Karpas-422 (cell line): ENCODE results near the gene REG1A. TPM values are rescaled to one million over a fixed set of nuclear protein-coding genes. Genes with fewer than 3 reads are reported as not detected.

ENCODE experiments used
- DNase-seq: peaks from one replicate; pipeline ENCODE4 v3.0.0-alpha.2; 2015
- H2AFZ ChIP-seq: fragments of 200-600 bp; sonication (generic); 2 replicates; pipeline ENCODE4 v1.6.1; 2014; ENCODE audit warnings: antibody characterized with exemption, low read length, mixed read lengths
- H3K27ac ChIP-seq: fragments of 200-600 bp; sonication (generic); 2 replicates; pipeline ENCODE4 v1.5.1; 2014; ENCODE audit warnings: mild to moderate bottlenecking, low read length, moderate library complexity
- H3K27me3 ChIP-seq: fragments of 200-600 bp; sonication (generic); 2 replicates; pipeline ENCODE4 v1.6.1; 2014; ENCODE audit warnings: low read length, mixed read lengths
- H3K36me3 ChIP-seq: fragments of 200-600 bp; sonication (generic); 2 replicates; pipeline ENCODE4 v1.6.1; 2014; ENCODE audit warnings: low read length, mixed read lengths; ENCODE audit not compliant: insufficient read depth
- H3K4me1 ChIP-seq: fragments of 200-600 bp; sonication (generic); 2 replicates; pipeline ENCODE4 v1.6.1; 2014; ENCODE audit warnings: mild to moderate bottlenecking, low read length, mixed read lengths
- H3K4me2 ChIP-seq: fragments of 200-600 bp; sonication (generic); 2 replicates; pipeline ENCODE4 v1.6.1; 2014; ENCODE audit warnings: low read length, low read depth, mild to moderate bottlenecking; ENCODE audit not compliant: poor library complexity, severe bottlenecking
- H3K4me3 ChIP-seq: fragments of 200-600 bp; sonication (generic); 2 replicates; pipeline ENCODE4 v1.5.1; 2014; ENCODE audit warnings: mild to moderate bottlenecking, antibody characterized with exemption, low read length, mixed read lengths
- H3K79me2 ChIP-seq: fragments of 200-600 bp; sonication (generic); 2 replicates; pipeline ENCODE4 v1.6.1; 2014; ENCODE audit warnings: mild to moderate bottlenecking, low read length, mixed read lengths
- H3K9ac ChIP-seq: fragments of 200-600 bp; sonication (generic); 2 replicates; pipeline ENCODE4 v1.6.0; 2014; ENCODE audit warnings: low read length
- H3K9me2 ChIP-seq: fragments of 200-600 bp; sonication (generic), shearing (Covaris generic); replicated peaks from 2 replicates; pipeline ENCODE4 v1.6.0; 2014; ENCODE audit warnings: mild to moderate bottlenecking, low read length, moderate library complexity; ENCODE audit not compliant: insufficient read depth
- H3K9me3 ChIP-seq: fragments of 300-700, 200-600 bp; sonication (generic); 2 replicates; pipeline ENCODE4 v1.6.1; 2014; ENCODE audit warnings: low read length, mixed read lengths
- H4K20me1 ChIP-seq: fragments of 200-600 bp; sonication (generic); 2 replicates; pipeline ENCODE4 v1.6.1; 2014; ENCODE audit warnings: mild to moderate bottlenecking, antibody characterized with exemption, low read length, low read depth; ENCODE audit not compliant: insufficient read depth
- total RNA-seq: library from RNA; depleted of rRNA; stranded (reverse); fragments of >200 nt; shearing (Covaris generic); gene quantifications from 2 replicates; pipeline ENCODE4 v1.2.3, GENCODE V29; 2014; ENCODE audit warnings: low replicate concordance

The REG1A gene
- total RNA-seq, 1 experiment from 2014 or later = not detected

DNA sequence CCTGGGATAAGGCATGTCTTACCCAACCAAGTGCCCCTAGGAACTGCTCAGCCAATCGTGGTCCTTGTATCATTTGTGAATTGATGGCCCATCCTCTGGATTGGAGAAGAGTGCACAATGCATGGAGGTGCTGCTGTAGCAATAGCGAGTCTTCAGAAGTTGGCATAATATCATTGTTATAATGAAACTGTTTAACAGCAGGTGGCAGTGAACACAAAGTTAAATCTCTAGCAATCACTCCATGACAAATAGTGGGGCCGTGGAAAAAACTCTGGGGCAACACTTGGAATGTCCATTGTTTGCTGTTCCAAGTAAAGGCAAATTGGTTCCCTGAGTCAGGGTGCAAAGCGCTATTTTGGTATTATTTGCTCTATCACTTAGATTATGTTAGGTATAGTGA is 11.4 kb downstream of the REG1A start:
- no peaks in the 10 kb centered on the region for H3K9me2 ChIP-seq
- H3K36me3 ChIP-seq = no peaks in the 10 kb centered on the region
- DNase-seq = peak; percentile 51

DNA sequence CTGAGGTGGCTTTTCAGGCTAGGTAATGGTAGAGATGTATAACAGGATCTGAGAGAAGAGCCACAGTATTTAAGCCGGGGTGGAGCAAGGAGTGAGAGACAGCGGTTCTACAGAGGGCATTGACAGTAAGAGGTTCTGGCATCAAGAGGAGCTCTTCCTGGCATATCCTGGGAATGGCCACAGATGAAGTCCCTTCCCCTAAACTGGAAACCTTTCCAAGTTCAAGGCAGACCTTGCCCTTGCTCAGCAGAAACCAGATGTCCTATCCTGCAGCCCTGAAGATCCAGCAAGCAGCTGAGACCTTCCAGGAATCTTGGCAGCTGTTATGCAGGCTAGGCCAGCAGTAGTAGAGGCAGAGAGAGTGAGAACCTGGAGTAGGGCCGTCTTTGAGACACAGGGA is 18.1 kb downstream of the REG1A start:
- Histone ChIP-seq H3K9me2 (no peaks in the 10 kb centered on the region), H3K9ac (no peak overlapping the region), H3K27ac (no peak overlapping the region), H3K9me3 (no peaks in the 10 kb centered on the region), H2AFZ (no peak overlapping the region), H4K20me1 (no peaks in the 10 kb centered on the region), H3K79me2 (no peaks in the 10 kb centered on the region), H3K4me2 (no peak overlapping the region), H3K27me3 (peaks cover 3% of the 10 kb centered on the region; the same call in 1 of the 2 replicates), H3K4me3 (no peak overlapping the region), H3K36me3 (no peaks in the 10 kb centered on the region), H3K4me1 (no peaks in the 10 kb centered on the region)
- DNase-seq = no peak

More for the DNA sequence above, 11.4 kb downstream of the REG1A start:
- no peak overlapping the region for H3K9ac ChIP-seq
- no peaks in the 10 kb centered on the region for H4K20me1 ChIP-seq
- no peaks in the 10 kb centered on the region for H3K4me1 ChIP-seq
- no peaks in the 10 kb centered on the region for H3K9me3 ChIP-seq
- peaks cover 3% of the 10 kb centered on the region; the same call in 1 of the 2 replicates for H3K27me3 ChIP-seq
- H3K4me3 ChIP-seq = no peak overlapping the region
- H3K79me2 ChIP-seq = no peaks in the 10 kb centered on the region
- H2AFZ ChIP-seq = no peak overlapping the region
- no peak overlapping the region for H3K27ac ChIP-seq
- no peak overlapping the region for H3K4me2 ChIP-seq

- no peak overlapping the region for H2AFZ ChIP-seq
- no peaks in the 10 kb centered on the region for H3K9me3 ChIP-seq
- no peaks in the 10 kb centered on the region for H3K4me1 ChIP-seq
- H3K4me2 ChIP-seq = no peak overlapping the region
- no peak overlapping the region for H3K9ac ChIP-seq
- no peaks in the 10 kb centered on the region for H3K9me2 ChIP-seq
- no peaks in the 10 kb centered on the region for H3K79me2 ChIP-seq
- H3K36me3 ChIP-seq = no peaks in the 10 kb centered on the region
- peaks cover 3% of the 10 kb centered on the region; the same call in 1 of the 2 replicates for H3K27me3 ChIP-seq
- no peak overlapping the region for H3K27ac ChIP-seq
- H4K20me1 ChIP-seq = no peaks in the 10 kb centered on the region
- no peak for DNase-seq
- no peak overlapping the region for H3K4me3 ChIP-seq
Observed at GRCh38 chr2:79139423-79139822, 19.1 kb downstream of the REG1A start.

GRCh38 chr2:79155826-79156476 is 35.7 kb downstream of the REG1A start:
- no peak for DNase-seq
- Histone ChIP-seq H3K79me2 (no peaks in the 10 kb centered on the region), H3K4me3 (no peak overlapping the region), H3K9ac (no peak overlapping the region), H3K4me2 (no peak overlapping the region), H3K4me1 (no peaks in the 10 kb centered on the region), H3K9me3 (no peaks in the 10 kb centered on the region), H4K20me1 (no peaks in the 10 kb centered on the region), H3K27me3 (no peaks in the 10 kb centered on the region), H3K36me3 (no peaks in the 10 kb centered on the region), H3K9me2 (no peaks in the 10 kb centered on the region), H3K27ac (no peak overlapping the region), H2AFZ (no peak overlapping the region)

DNA sequence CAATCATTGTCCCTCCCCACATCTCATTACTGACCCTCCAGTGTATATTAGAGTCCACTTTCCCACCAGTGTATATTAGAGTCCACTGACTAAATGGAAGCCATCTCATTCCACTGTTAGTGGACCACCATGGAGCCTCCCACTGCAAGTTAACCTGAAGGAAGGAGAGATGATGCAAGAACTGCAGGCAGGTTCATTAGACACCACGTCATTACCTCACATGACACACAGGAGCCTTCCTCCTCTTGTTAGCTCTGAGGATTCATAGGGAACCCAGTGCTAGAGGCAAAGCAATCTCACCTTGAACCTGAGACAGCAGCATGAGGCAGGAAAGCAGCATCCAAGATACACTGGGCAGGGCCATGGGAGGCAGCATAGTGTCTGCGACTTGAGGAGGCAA is 38.7 kb downstream of the REG1A start:
- Histone ChIP-seq H3K27me3 (no peaks in the 10 kb centered on the region), H3K4me1 (no peaks in the 10 kb centered on the region), H3K9me3 (no peaks in the 10 kb centered on the region), H3K4me2 (no peak overlapping the region), H3K36me3 (no peaks in the 10 kb centered on the region), H3K9ac (no peak overlapping the region), H3K79me2 (no peaks in the 10 kb centered on the region), H4K20me1 (no peaks in the 10 kb centered on the region), H3K27ac (no peak overlapping the region), H2AFZ (no peak overlapping the region), H3K9me2 (no peaks in the 10 kb centered on the region), H3K4me3 (no peak overlapping the region)
- no peak for DNase-seq

DNA sequence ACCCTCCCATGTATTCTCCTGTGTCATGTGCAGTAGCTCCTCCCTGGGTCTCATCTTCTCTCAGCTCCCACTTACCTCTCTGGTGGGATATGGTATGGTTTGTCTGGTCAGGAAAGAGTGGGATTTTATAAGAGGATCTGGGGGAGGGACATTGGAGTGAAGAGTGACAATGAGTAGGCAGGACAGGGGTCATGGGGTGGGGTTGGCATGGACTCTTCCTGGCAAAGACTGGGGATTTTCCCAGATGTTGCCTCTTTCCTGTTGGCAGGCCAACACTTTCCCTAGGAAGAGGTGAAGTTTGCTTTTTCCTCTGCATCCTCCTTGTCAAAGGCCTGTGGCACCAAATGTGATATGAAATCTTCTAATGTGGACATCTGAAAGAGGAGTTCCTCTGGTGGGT is 39.4 kb downstream of the REG1A start, which contains the start of gene REG3A:
REG3A (minus strand) TSS at position 101 of the 400 bp plus-strand sequence. CDS start 348 bp downstream, outside the sequence.
- Histone ChIP-seq H2AFZ (no peak within 1 kb of the TSS), H3K27me3 (no peaks in the 10 kb centered on the region), H3K9me2 (no peaks in the 10 kb centered on the region), H3K9ac (no peak within 1 kb of the TSS), H3K79me2 (no peaks in the 10 kb centered on the region), H3K4me1 (no peaks in the 10 kb centered on the region), H3K4me3 (no peak within 1 kb of the TSS), H3K36me3 (no peaks in the 10 kb centered on the region), H3K4me2 (no peak within 1 kb of the TSS), H3K9me3 (no peaks in the 10 kb centered on the region), H3K27ac (no peak within 1 kb of the TSS), H4K20me1 (no peaks in the 10 kb centered on the region)
- no peak for DNase-seq

DNA sequence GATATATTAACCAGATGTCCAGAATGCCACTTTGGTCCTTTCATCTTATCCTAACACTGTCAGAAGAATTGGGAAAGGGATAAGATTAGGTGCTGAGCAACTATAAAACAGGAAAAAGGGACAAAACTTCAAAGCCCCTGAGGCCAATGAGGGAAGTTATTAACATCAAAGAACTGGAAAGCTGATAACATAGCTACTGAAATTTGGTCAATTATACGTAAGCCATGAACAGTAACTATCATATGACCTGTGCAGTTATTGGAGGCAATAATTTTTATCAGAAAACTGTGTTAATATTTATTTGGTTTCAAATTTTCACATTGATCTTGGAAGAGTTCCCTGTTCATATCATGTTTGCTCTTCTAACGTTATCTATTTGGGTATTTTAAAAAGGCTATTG is 41.8 kb downstream of the REG1A start:
- Histone ChIP-seq H3K9me2 (no peaks in the 10 kb centered on the region), H3K9ac (no peak overlapping the region), H3K4me2 (no peak overlapping the region), H3K27me3 (no peaks in the 10 kb centered on the region), H3K4me3 (no peak overlapping the region), H4K20me1 (no peaks in the 10 kb centered on the region), H3K79me2 (no peaks in the 10 kb centered on the region), H3K9me3 (no peaks in the 10 kb centered on the region), H3K4me1 (no peaks in the 10 kb centered on the region), H2AFZ (no peak overlapping the region), H3K27ac (no peak overlapping the region), H3K36me3 (no peaks in the 10 kb centered on the region)
- no peak for DNase-seq

DNA sequence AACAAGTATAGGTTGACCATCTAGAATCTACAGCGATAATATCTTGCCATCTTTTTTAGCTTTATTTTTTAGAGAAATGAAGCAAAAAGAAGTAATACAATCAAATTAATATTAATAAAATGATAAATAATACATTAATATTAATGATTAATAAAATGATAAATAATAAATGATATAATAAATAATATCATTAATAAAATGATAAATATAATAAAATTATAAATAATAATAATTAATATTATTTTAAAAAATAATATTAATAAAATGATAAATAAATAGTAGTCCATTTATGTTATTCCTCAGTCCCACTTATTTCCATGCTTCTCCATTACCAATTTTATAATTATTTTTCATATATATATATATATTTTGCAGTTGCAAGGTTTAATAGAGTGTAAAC is 42.5 kb downstream of the REG1A start:
- no peaks in the 10 kb centered on the region for H3K9me3 ChIP-seq
- H4K20me1 ChIP-seq = no peaks in the 10 kb centered on the region
- H3K27me3 ChIP-seq = no peaks in the 10 kb centered on the region
- no peak for DNase-seq
- H3K4me2 ChIP-seq = no peak overlapping the region
- H3K9ac ChIP-seq = no peak overlapping the region
- no peaks in the 10 kb centered on the region for H3K36me3 ChIP-seq
- H3K27ac ChIP-seq = no peak overlapping the region
- no peak overlapping the region for H2AFZ ChIP-seq
- H3K79me2 ChIP-seq = no peaks in the 10 kb centered on the region
- H3K9me2 ChIP-seq = no peaks in the 10 kb centered on the region
- no peaks in the 10 kb centered on the region for H3K4me1 ChIP-seq
- no peak overlapping the region for H3K4me3 ChIP-seq
